Measurements from ENCODE around the gene BIRC6. TPM values are rescaled to one million over a fixed set of nuclear protein-coding genes. Genes with fewer than 3 reads are reported as not detected.

BIRC6 gene
- total and polyA plus RNA-seq, 2 of the 8 experiments (the other 6 are each of a cell fraction or from before 2014, with no cell fraction given): 32.5 to 69.5 TPM

GRCh38 chr2:32464431-32464830 lies 107.6 kb downstream of the BIRC6 start:
- Histone ChIP-seq H2BK5ac (ENCODE audit: low read depth, low read length) (no peak overlapping the region), H3K56ac (replicated peaks; ENCODE audit: insufficient read length, low read depth, low read length) (no peak overlapping the region), H3K14ac (ENCODE audit: insufficient read length) (no peak overlapping the region), H3K4me2 (ENCODE audit: insufficient read depth in 1 of 2, low read depth in 2 of 2, low read length in 2 of 2) (no peak overlapping the region), H3K79me1 (ENCODE audit: low read depth, low read length) (no peaks in the 10 kb centered on the region; the same call in 1 of the 2 replicates), H3K4me1 (replicated peaks in 1 of 4; ENCODE audit: control insufficient read depth in 3 of 4, insufficient read depth in 4 of 4, low read length in 3 of 4) (no peaks in the 10 kb centered on the region), H3K36me3 (ENCODE audit: control insufficient read depth in 2 of 4, insufficient read depth in 4 of 4, low read length in 3 of 4) (peaks cover 7 to 54% (median 15%) of the 10 kb centered on the region in 4 experiments; a peak in 7 of 8 replicates), H2BK15ac (ENCODE audit: low read length) (no peak overlapping the region), H2BK12ac (ENCODE audit: low read depth, low read length) (no peak overlapping the region), H2AK5ac (ENCODE audit: low read depth, low read length) (no peak overlapping the region), H4K8ac (ENCODE audit: extremely low read depth, insufficient read depth, low read length) (no peak overlapping the region), H3K4me3 (ENCODE audit: extremely low read depth in 1 of 4, insufficient read depth in 2 of 4, low read depth in 3 of 4, low read length in 4 of 4) (no peak overlapping the region), H3K79me2 (ENCODE audit: control insufficient read depth in 1 of 2, insufficient read depth in 2 of 2, low read length in 2 of 2) (0 out of 4 replicates have a peak, but pooled peaks cover 0 to 2% of the 10 kb centered on the region in 2 experiments), H3K23me2 (ENCODE audit: low read depth, low read length) (no peaks in the 10 kb centered on the region), H2AFZ (ENCODE audit: low read length) (no peak overlapping the region), H3K27ac (ENCODE audit: low read depth, low read length) (no peak overlapping the region), H3K9me3 (ENCODE audit: insufficient read depth in 2 of 2, low read depth in 1 of 2, low read length in 1 of 2) (no peaks in the 10 kb centered on the region), H2BK120ac (replicated peaks; ENCODE audit: low read depth, low read length) (no peak overlapping the region), H3K4ac (replicated peaks; ENCODE audit: insufficient read length, low read depth, low read length) (no peak overlapping the region), H3K9ac (replicated peaks in 1 of 4; ENCODE audit: extremely low read depth in 1 of 4, low read depth in 3 of 4, low read length in 3 of 4) (no peak overlapping the region), H4K91ac (replicated peaks; ENCODE audit: insufficient read length, low read length) (no peak overlapping the region), H2BK20ac (ENCODE audit: low read length) (no peak overlapping the region), H4K20me1 (replicated peaks in 1 of 2; ENCODE audit: control insufficient read depth in 1 of 2, insufficient read depth in 2 of 2, low read length in 2 of 2) (no peaks in the 10 kb centered on the region), H4K5ac (ENCODE audit: insufficient read length, low read depth, low read length) (no peak overlapping the region), H3K27me3 (replicated peaks in 1 of 4; ENCODE audit: control insufficient read depth in 3 of 4, extremely low read depth in 1 of 4, insufficient read depth in 3 of 4, low read length in 3 of 4) (no peaks in the 10 kb centered on the region), H3K23ac (ENCODE audit: insufficient read length) (no peak overlapping the region), H3K18ac (ENCODE audit: extremely low read depth, low read length) (no peak overlapping the region)
- TF ChIP-seq HDAC6 (IDR thresholded peaks at IDR 0.05; ENCODE audit: low read depth, low read length) (no peak), SIN3A (conservative IDR thresholded peaks at IDR 0.05 in 1 of 2, IDR thresholded peaks at IDR 0.05 in 1 of 2; ENCODE audit: low read depth in 1 of 2, low read length in 2 of 2) (no peak), SUZ12 (IDR thresholded peaks at IDR 0.05; ENCODE audit: low read length) (no peak), SAP30 (IDR thresholded peaks at IDR 0.05; ENCODE audit: insufficient read depth, insufficient replicate concordance, low read length) (no peak), PHF8 (conservative IDR thresholded peaks at IDR 0.05; ENCODE audit: low read depth, low read length) (no peak), JUND (IDR thresholded peaks at IDR 0.05; ENCODE audit: low read length) (no peak), SP1 (IDR thresholded peaks at IDR 0.05; ENCODE audit: low read depth, low read length) (no peak), CHD2 (IDR thresholded peaks at IDR 0.05; ENCODE audit: low read length) (no peak), GTF2F1 (IDR thresholded peaks at IDR 0.05; ENCODE audit: borderline replicate concordance, low read depth, low read length) (no peak)
- FAIRE-seq (no peak), DNase-seq (ENCODE audit: low read depth in 1 of 2, low spot score in 2 of 2) (no peak)
- CTCF ChIA-PET (ENCODE audit: partially characterized antibody): no interaction called here
- WGBS, 2 experiments (ENCODE audit: extremely low coverage in 1 of 2, insufficient coverage in 1 of 2, insufficient read length in 1 of 2, insufficient replicate concordance in 2 of 2, low coverage in 1 of 2, low lambda C conversion rate in 2 of 2, missing lambda C conversion rate in 1 of 2): 96% methylated on average over 2 of the region's 2 CpGs; no CpG with 5 or more reads in 1 of the 2 experiments
- POLR2A ChIA-PET (ENCODE audit: partially characterized antibody): interaction anchor here (0.6 to 0.7 kb wide), 2 partner anchors 25 to 87 kb away, joined by 4 read pairs; no protein-coding TSS in a partner anchor

All from H1 (cell line).